GM21423 (cell line): ENCODE data around the gene TDRD12.

Experiments used
- ATAC-seq: cut with Tn5 transposase; IDR thresholded peaks from one replicate; pipeline ENCODE4 v1.9.1; 2021; ENCODE audit warnings: mild to moderate bottlenecking, moderate library complexity; ENCODE audit not compliant: unreplicated experiment

Gene TDRD12, protein sequence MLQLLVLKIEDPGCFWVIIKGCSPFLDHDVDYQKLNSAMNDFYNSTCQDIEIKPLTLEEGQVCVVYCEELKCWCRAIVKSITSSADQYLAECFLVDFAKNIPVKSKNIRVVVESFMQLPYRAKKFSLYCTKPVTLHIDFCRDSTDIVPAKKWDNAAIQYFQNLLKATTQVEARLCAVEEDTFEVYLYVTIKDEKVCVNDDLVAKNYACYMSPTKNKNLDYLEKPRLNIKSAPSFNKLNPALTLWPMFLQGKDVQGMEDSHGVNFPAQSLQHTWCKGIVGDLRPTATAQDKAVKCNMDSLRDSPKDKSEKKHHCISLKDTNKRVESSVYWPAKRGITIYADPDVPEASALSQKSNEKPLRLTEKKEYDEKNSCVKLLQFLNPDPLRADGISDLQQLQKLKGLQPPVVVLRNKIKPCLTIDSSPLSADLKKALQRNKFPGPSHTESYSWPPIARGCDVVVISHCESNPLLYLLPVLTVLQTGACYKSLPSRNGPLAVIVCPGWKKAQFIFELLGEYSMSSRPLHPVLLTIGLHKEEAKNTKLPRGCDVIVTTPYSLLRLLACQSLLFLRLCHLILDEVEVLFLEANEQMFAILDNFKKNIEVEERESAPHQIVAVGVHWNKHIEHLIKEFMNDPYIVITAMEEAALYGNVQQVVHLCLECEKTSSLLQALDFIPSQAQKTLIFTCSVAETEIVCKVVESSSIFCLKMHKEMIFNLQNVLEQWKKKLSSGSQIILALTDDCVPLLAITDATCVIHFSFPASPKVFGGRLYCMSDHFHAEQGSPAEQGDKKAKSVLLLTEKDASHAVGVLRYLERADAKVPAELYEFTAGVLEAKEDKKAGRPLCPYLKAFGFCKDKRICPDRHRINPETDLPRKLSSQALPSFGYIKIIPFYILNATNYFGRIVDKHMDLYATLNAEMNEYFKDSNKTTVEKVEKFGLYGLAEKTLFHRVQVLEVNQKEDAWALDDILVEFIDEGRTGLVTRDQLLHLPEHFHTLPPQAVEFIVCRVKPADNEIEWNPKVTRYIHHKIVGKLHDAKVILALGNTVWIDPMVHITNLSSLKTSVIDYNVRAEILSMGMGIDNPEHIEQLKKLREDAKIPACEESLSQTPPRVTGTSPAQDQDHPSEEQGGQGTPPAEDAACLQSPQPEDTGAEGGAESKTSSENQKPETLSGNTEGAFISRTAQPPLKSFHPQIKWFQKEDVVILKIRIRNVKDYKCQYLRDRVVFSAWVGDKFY (N-terminal part only)

DNA sequence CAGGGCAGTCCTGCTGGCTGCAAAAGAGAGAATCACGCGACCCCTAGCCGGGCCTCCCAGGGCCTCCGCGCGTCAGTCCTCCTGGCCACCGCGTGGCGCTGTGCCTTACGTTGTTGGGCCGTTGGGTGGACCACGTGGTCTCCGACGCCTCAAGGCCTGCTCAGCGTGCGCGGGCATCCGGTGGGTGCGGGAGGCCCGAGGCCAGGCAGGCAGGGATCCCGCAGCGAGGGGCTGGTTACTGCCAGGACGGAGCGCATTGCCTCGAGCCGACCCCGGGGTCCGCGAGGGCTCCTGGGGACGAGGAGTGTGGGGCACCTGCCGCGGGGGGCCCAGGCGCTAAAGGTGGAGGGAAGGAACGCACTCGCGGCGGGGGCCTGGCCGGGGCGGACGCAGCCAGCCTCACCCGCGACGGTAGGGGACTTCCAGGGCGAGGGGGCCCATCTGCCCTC is at the start of gene TDRD12:
TSS of gene TDRD12 (plus strand) at position 157 of the 449 bp plus-strand sequence. CDS start 306 bp downstream, outside the sequence.
- ATAC-seq, result no peak

DNA sequence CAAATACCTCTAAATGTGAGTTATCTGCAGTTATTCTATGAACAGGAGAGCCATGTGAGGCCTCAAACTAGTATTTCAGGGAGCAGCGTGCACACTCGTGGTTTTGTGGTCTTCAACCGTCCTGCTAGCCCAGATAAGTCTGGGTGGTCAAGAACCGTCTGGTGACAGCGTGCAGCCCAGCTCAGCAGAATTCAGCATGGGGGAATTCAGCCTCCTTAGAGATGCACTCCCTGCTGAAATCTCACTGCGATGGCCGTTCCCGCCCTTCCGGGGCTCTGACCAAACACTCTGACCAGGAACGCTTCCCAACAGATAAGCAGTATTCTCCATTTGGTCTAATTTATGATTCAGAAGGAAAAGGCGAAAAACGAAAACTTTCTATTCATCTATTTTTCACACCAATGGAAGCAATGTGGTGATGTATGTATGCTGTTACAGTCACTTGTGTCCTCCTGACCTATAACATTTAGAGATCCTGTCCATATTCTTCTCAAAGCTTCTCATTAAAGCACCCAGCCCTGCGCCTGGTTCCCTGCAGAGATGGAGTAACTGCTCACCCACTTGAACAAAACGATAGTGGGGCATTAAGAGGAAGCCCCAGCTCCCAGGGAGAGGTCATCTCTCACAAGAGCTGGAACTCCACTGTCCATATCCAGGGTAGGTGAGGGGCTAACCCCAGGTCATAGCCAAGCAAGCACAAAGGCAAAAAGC is 47.5 kb upstream of the TDRD12 start:
- no peak for ATAC-seq

DNA sequence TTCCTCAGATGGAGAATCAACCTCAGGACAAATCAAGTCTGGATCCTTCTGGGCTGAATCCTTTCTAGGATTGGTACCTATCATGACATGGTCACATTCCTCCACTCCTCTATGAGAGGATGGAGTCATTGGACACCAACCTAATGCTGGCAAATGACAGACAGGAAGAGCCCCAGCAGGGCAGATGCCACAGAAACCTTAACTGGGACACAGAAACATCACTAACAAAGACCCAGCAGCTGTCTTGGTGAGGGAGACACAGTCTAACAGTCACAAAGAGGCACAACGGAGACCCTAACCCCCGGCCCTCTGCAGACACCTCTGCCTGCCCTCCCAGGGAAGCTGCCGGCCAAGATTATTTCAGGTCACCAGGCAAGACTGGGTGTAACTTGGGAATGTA is 46.7 kb upstream of the TDRD12 start:
- no peak for ATAC-seq

DNA sequence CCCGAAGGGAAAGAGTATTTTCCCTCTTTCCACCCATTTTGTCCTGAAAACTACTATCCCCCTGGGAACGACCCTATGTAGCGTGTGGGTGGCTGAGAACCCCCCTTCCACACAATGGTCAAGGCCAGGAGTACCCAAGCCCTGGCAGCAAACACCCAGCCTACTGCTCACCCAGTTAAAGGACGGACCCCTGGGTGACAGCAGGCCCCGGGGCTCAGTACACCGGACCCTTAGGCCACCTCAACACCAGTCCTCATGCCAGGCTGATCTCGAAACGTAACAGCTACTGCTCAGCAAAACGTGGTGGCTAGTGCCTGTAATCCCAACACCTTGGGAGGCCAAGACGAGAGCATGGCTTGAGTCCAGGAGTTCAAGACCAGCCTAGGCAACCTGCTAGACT is 46.0 kb upstream of the TDRD12 start:
- ATAC-seq, result no peak

DNA sequence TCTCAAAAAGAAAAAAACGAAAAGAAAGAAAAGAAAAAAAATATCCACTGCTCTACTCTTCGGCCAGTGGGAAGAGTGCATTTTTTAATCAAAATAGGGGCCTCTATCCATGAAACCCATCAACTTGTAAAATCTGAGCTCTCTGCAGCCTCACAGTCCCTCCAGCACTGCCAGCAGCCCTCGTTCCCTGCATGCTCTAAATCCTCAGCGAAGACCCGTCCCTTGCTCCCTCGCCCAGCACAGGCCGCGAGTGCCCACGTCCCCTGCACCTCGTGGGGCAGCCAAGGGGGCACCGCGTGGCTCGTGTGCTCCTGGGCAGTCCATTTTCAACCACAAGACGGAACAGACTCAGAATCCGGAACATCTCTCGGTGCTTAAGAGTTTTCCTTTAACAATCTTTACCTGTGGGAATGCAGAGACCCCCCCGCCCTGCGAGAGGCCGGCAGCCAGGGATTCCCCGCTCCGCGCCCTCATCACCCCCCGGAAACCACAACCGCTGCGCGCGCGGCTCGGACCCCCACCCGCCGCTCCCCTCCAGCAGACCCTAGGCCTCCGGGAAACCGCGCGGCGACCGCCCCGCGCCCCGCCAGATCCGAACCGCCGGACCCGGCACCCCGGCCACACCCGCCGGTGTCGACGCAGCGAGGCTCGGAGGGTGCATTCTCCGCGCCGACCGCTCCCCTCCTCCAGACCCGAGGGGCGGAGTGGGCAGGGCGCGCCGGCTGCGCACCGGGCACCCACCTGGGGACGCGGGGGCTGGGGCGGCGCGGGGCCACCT is 45.2 kb upstream of the TDRD12 start:
- no peak for ATAC-seq

DNA sequence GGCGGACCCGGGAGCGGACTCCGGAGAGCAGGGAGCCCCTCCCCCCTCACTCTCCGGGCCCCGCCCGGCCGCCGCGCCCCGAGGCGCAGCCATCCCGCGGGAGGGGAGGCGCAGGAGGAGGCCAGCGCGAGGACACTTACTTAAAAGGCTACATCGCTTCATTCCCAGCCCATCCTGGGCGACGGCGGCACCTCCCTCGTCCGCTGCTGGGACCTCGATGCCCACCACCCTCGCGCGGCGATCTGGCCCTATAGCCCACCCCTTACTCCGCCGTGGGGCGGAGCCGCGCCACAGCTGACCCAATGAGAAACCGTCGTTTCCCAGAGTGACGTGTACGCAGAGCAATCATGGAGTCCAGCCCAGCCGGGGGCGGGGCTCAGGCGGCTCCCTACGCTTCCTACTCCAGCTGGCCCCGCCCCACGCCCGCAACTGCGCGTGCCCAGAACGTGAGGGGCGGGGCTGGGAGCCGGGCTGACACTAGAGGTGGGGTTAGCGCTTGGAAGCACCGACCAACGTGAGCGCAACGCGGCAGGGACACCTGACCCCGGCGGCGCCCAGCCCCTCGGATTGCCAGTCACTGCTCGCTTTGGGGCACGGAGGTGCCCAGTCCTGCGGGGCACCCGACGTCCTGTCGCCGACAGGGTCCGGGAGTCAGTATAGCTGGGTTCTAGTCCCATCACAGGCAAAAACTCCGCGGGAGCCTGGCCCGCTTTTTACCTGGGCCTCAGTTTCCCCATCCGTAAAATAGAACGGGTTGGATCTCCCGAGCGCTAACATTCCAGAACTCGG is 44.4 kb upstream of the TDRD12 start, which contains the start of gene ANKRD27:
TSS of gene ANKRD27 (minus strand) at position 250 of the 789 bp plus-strand sequence. CDS start 16,165 bp downstream, outside the sequence.
- ATAC-seq, result peak; percentile 96

DNA sequence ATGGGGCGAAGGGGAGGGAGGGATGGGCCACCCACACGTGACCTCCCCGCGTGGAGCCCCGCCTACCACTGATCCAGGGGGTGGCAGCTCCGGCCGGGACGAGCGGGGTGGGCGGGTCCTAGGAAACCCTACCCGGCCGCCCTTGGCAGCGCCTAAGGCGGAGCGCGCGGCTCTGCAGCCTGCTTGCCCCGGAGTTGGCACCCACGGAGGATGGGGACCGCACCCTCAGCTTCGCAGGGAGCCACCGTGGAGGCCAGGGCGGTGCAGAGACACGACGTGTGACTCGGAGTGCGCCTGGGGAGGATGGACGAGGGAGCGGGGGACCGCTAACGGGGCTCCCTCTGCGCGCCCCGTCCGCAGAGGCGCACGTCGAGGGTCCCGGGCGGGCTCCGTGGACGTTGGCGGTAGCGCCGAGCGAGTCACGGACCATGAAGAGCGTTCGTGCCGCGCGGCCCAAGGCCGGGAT is 43.8 kb upstream of the TDRD12 start, which contains the start of gene RGS9BP:
TSS of gene RGS9BP (plus strand) at position 129 of the 466 bp plus-strand sequence. CDS start 416 bp downstream, outside the sequence.
- peak; percentile 29 for ATAC-seq

DNA sequence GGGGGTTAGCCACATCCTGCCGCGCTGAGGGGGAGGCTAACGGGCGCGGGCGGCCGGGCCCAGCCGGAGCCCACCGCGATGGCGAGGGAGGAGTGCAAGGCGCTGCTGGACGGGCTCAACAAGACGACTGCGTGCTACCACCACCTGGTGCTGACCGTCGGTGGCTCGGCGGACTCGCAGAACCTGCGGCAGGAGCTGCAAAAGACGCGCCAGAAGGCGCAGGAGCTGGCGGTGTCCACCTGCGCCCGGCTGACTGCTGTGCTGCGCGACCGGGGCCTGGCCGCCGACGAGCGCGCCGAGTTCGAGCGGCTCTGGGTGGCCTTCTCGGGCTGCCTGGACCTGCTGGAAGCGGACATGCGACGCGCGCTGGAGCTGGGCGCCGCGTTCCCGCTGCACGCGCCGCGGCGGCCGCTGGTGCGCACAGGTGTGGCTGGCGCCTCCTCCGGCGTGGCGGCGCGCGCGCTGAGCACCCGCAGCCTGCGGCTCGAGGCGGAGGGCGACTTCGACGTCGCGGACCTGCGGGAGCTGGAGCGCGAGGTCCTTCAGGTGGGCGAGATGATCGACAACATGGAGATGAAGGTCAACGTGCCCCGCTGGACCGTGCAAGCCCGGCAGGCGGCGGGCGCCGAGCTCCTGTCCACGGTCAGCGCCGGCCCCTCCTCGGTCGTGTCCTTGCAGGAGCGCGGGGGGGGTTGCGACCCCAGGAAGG is 43.2 kb upstream of the TDRD12 start:
- ATAC-seq, result no peak

DNA sequence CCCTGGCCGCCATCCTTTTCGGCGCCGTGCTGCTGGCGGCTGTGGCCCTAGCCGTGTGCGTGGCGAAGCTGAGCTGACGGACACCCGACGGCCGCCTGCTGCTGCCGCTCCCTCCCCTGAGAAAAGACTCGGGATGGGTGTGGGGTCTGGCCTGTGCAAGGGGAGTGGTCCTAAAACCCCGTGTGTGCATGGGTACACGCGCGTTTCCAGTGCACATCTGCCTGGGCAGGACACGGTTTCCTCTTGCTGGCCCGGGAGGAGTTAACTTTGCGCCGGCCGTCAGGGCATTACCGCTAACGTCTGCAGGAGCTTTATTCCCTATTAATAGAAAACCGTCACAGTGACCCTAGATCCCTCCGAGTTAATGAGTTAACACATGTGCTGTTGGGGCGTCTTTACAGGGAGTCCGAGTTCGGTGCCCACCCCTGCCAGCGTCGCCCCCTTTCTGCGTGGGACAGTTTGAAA is 42.6 kb upstream of the TDRD12 start:
- ATAC-seq, result no peak

DNA sequence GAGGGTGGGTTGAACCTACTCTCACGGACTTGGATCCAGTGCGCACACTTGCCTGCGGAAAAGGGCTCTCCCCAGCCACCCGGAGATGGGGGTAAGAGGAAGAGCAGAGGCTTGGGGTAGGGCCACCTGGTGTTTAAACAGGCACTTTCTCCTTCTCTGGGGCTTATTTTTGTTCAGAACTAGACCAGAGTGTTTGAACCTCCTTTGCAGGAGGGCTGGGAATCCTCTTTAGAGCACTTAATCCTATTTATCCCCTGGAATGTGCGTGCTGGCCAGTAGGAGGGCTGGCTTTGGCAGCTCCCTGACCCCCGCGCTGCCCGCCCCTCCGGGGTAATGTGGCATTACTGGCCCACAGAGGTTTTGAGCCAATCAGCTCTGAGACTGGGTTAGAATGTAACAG is 41.9 kb upstream of the TDRD12 start:
- ATAC-seq, result no peak

DNA sequence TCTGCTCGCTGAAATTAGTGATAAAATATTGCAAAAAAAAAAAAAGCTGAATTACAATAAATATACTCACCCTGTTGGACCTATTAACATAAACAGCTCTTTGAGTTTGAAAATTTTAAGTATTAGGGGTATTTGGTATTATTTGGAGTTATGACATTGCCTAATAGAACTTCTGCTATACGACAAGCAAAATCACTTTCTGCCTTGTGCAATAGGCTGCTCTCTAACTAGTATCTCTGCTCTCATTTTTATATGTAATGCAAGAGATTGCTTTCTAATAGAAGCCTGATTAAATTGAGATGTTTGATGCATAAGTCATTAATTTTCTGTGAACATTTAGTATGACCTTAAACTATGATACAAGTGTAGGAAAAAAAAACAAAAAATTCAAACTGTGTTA is 38.6 kb upstream of the TDRD12 start:
- no peak for ATAC-seq

DNA sequence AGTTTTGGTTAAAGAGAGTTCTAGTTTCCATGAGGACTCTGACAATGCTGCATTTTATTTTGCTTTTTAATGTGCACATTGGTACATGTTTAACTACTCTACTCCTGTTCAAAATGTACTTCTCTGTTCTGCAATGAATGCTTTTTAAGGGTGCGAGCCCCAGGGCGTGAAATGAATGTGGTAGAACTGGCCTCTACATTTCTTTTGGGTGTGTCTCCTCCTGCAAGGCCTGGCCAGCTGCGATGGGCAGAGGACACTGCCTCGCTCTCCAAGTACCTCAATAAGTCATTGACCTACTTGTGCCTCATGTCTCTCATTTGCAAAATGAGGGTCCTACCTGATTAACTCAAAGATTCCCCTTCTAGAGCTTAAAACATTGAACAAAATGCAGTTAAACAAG is 37.2 kb upstream of the TDRD12 start:
- ATAC-seq, result no peak

DNA sequence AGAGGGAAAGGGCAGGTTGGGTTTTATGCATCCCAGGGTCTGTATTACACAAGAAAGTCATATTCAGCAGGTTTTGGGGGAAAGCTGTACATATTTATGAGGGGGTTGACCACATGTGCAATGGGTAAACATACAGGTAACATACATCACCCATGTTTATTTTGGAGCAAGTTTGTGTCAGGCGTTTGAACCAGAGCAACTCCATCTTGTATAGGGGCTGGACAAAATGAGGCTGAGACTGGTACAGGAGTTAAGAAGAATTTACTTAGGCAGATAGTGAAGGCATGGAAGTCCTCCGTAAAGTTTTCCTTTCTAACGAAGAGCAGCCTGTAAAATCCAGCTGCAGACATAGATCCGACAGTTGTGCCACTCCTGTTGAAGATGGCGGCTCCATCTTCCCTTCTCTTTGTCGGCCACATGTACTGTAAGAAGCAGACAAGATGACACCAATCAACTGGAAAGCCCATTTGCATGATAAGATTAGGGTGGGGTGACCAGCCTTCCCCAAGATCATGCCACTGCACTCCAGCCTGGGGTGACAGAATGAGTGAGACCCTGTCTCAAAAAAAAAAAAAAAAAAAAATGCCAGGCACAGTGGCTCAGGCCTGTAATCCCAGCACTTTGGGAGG is 32.6 kb upstream of the TDRD12 start:
- ATAC-seq, result no peak

DNA sequence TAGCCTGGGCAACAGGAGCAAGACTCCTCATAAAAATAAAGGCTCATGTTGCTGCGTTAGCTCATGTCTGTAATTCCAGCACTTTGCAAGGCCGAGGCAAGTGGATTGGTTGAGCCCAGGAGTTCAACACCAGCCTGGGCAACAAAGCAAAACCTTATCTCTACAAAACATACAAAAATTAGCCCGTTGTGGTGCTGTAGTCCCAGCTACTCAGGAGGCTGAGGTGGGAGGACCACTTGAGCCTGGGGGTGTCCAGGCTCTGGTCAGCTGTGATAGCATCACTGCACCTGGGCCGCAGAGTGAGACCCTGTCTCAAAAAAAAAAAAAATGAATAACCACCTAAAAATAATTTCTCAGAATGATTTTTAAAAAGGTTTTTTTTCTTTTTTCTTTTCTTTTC is 31.9 kb upstream of the TDRD12 start:
- ATAC-seq, result no peak

DNA sequence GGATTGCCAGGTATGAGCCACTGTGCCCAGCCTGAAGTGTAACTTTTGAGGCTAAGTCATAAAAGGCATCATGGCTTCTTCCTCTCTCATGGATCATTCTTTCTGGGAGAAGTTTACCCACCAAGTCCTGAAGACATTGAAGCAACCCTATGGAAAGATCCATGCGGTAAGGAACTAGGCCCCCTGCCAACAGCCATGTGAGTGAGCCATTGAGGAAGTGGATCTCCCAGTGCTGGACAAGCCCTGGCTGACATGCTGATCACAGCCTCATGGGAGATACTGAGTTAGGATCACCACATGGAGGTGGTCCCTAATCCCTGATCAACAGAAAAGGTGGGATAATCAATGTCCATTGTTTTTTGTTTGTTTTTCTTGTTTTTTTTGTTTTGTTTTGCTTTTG is 31.3 kb upstream of the TDRD12 start:
- no peak for ATAC-seq

DNA sequence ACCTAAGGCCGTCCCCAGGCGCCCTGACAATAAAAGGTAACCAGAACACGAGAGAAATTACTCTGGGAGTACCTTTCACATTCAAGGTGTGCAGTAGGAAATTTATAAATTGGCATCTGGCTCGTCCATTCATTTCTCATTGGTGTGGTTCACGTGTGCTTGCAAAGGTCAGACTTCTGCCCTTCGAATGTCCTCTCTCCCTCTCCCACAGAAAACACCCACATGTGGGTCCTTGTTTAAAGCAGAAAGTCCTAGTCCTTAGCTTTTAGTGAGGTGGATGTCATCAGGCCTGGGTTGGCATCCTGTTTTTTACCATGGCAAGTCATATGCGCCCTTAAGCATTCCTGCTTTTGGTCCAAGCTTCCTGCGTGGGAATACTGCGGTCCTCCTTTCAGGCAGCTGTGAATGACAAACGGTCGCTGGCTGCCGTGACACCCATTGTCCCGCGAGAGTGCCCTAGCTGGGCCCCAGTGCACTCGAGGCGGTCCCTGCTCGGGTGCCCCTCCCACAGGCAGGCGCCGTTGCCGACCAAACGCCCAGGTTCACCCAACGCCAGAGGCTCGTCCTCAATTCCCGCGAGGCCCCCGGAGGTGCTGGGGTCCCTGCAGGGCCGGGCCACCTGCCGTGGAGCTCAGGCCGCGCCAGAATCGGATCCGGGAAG is 28.1 kb upstream of the TDRD12 start, which contains the start of gene NUDT19:
TSS of gene NUDT19 (plus strand) at position 531 of the 661 bp plus-strand sequence. CDS start 140 bp downstream, outside the sequence.
- ATAC-seq, result peak; percentile 79
